GM19043 (cell line): ENCODE measurements around the gene RPL9.
"Not testable (repeated sequence)": the region's sequence is repeated elsewhere in the genome, so short reads cannot be mapped to it uniquely, and the experiment has no call there.

Experiments used
- ATAC-seq: cut with Tn5 transposase; IDR thresholded peaks from one replicate; pipeline ENCODE4 v1.9.1; 2021; ENCODE audit warnings: low read depth; ENCODE audit not compliant: unreplicated experiment

Gene RPL9

DNA sequence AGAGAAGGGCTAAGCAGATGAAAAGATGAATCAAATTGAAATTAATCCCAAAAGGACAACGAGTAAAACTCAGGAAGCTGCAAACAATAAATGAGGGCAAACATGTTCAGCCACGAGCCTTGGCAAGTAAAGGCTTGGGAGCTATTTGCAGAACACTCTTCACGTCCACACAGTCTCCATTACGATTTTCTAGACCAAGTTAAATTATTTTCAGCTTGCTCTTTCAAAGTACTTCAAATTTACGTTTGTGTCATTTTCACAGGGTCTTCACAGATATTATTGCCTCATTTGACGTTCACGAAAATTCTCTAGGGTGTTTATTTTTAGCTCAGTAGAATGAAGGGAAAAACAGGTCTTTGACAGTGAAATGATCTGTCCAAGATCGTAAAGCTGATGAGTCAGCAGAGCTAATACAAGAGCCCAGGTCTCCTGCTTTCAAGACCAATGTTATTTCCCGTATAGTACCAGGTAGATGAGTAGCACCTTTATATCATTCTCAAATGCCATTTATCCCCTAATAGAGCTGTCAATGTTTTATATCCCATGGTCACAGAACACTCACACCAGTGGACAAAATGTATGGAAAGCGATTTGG, 31.1 kb downstream of the RPL9 start:
- ATAC-seq: no peak

GRCh38 chr4:39426728-39427127, 32.0 kb downstream of the RPL9 start:
- ATAC-seq: no peak

- not testable (repeated sequence) for ATAC-seq
These were observed 33.4 kb downstream of the RPL9 start for GRCh38 chr4:39425297-39425696.

GRCh38 chr4:39422247-39422646, 36.5 kb downstream of the RPL9 start:
- no peak for ATAC-seq

GRCh38 chr4:39415678-39416283, 42.9 kb downstream of the RPL9 start:
- no peak for ATAC-seq

- ATAC-seq: not testable (repeated sequence)
These were observed 47.2 kb downstream of the RPL9 start for GRCh38 chr4:39411561-39411960.

GRCh38 chr4:39410415-39410814, 48.3 kb downstream of the RPL9 start:
- no peak for ATAC-seq

DNA sequence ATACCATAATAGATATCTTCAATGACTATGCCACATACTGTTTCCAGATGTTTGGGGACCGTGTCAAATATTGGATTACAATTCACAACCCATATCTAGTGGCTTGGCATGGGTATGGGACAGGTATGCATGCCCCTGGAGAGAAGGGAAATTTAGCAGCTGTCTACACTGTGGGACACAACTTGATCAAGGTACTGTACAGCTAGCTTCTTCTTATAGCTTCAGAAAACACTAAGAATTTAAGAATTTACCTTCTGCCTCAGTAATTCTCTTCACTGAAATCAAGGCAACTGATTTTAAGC, 51.2 kb downstream of the RPL9 start:
- no peak for ATAC-seq

GRCh38 chr4:39406763-39407583, 51.7 kb downstream of the RPL9 start, which contains the start of gene KLB:
TSS of gene KLB (plus strand) at chr4:39406930. CDS start at chr4:39406950, 20 bp downstream.
- no peak for ATAC-seq
